Transverse colon (tissue), 4 donors: ENCODE measurements around the gene INTS7. TPM values are rescaled to one million over a fixed set of nuclear protein-coding genes. Genes with fewer than 3 reads are reported as not detected.

Experiments used
- DNase-seq: peaks from one replicate; pipeline ENCODE4 v3.0.0-alpha.2; 2019
- H3K27ac ChIP-seq, 4 donors: fragments of 200-600 bp; sonication (generic); 2 replicates each; pipeline ENCODE4 v1.5.1; 2016 to 2018; ENCODE audit warnings: inconsistent platforms in 4 of 4
- H3K27me3 ChIP-seq: fragments of 200-600 bp; sonication (generic); 2 replicates; pipeline ENCODE4 v1.5.1; 2017; ENCODE audit warnings: inconsistent platforms
- H3K36me3 ChIP-seq, 4 donors: fragments of 200-600 bp; sonication (generic); 2 replicates each; pipeline ENCODE4 v1.5.1; 2017 to 2019; ENCODE audit warnings: inconsistent platforms in 4 of 4
- H3K4me1 ChIP-seq, 4 donors: fragments of 200-600 bp; sonication (generic); 2 replicates each; pipeline ENCODE4 v1.5.1; 2017 to 2020; ENCODE audit warnings: inconsistent platforms in 4 of 4
- H3K4me3 ChIP-seq, 4 donors: fragments of 200-600 bp; sonication (generic); 1 replicate in 1 of 4; 2 replicates in 3 of 4; pipeline versions ENCODE4 v1.5.1 to v1.6.1; 2017 to 2019; ENCODE audit warnings: inconsistent platforms in 4 of 4
- H3K9me3 ChIP-seq, 2 donors: fragments of 200-600 bp; sonication (generic); 2 replicates each; pipeline ENCODE4 v1.5.1; 2017 to 2019; ENCODE audit warnings: inconsistent platforms in 2 of 2
- CTCF ChIP-seq, 5 experiments: fragments of 200-600 bp in 3 of 5; fragments of 450-650 bp in 2 of 5; sonication (generic) in 3 of 5; IDR thresholded peaks; 1 replicate in 2 of 5; 2 replicates in 3 of 5; pipeline ENCODE4 v1.5.1; 2016 to 2017; ENCODE audit warnings: antibody characterized with exemption in 5 of 5, inconsistent platforms in 3 of 5, mild to moderate bottlenecking in 2 of 5, moderate library complexity in 1 of 5
- EP300 ChIP-seq: sonication (generic); formaldehyde crosslinking; IDR thresholded peaks from one replicate; pipeline ENCODE4 v1.6.1; 2017; ENCODE audit warnings: antibody characterized with exemption, low read depth
- POLR2A ChIP-seq: fragments of 450-650 bp; IDR thresholded peaks from one replicate; pipeline ENCODE4 v1.6.1; 2016; ENCODE audit warnings: antibody characterized with exemption, mild to moderate bottlenecking, moderate library complexity
- POLR2AphosphoS5 ChIP-seq, 3 donors: sonication (generic); formaldehyde crosslinking; IDR thresholded peaks; one replicate each; pipeline ENCODE4 v1.6.1; 2016; ENCODE audit warnings: antibody characterized with exemption in 3 of 3
- WGBS, 2 donors: methylation state at CpG; one replicate each; pipeline ENCODE4 v1.1.5; 2018; ENCODE audit warnings: low coverage in 1 of 2; 5-methylcytosine and 5-hydroxymethylcytosine counted together
- in situ Hi-C, 4 donors: fragments of 200-750 bp; cut with MboI; loops; one replicate each; pipeline versions ENCODE4 v1.15.0 to v1.15.1; 2017; ENCODE audit warnings: low sequenced_read_pairs in 3 of 4, low pct_ligation_motif_present in 1 of 4, low pct_unique_long_range_greater_than_20kb in 1 of 4
- intact Hi-C: fragments of 100-400 bp; cut with DNase I; formaldehyde crosslinking; loops from one replicate; pipeline ENCODE4 v1.15.1; 2023; ENCODE audit warnings: low total_unique reads
- total RNA-seq, 4 donors: library from RNA; depleted of rRNA; stranded (reverse); fragments of >200 nt; gene quantifications; one replicate each; pipeline ENCODE4 v1.1.0, GENCODE V29; 2016

The INTS7 gene
- total RNA-seq, 4 donors from 2014 or later: 7.1 to 10.0 (median 9.5) TPM

GRCh38 chr1:212074856-212075255, 39.5 kb upstream of the INTS7 start:
- in situ Hi-C loops (loop anchor here (5.0 to 25.0 kb wide), 4 partner anchors 220 to 382 kb away; no protein-coding TSS in a partner anchor), intact Hi-C loops (loop anchor here (5.0 kb wide), 1 partner anchor 292 kb away; no protein-coding TSS in a partner anchor)

GRCh38 chr1:212074313-212074712, 39.0 kb upstream of the INTS7 start:
- Histone ChIP-seq H3K27ac (no peak overlapping the region), H3K9me3 (no peaks in the 10 kb centered on the region), H3K36me3 (no peaks in the 10 kb centered on the region), H3K27me3 (no peaks in the 10 kb centered on the region), H3K4me3 (no peak overlapping the region), H3K4me1 (peaks cover 0 to 7% (median 0%) of the 10 kb centered on the region in 4 donors)
- in situ Hi-C loops: loop anchor here (5.0 to 25.0 kb wide), 4 partner anchors 220 to 383 kb away; no protein-coding TSS in a partner anchor
- no peak for TF ChIP-seq POLR2AphosphoS5 (IDR thresholded peaks at IDR 0.05)
- no peak for TF ChIP-seq CTCF (IDR thresholded peaks at IDR 0.05)
- TF ChIP-seq POLR2A: no peak
- no peak for TF ChIP-seq EP300
- no peak for DNase-seq
- intact Hi-C loops: loop anchor here (5.0 kb wide), 1 partner anchor 293 kb away; no protein-coding TSS in a partner anchor
- WGBS, 2 donors: 91 to 100% methylated on average over 2 to 3 of the region's 3 CpGs

More at GRCh38 chr1:212074856-212075255, 39.5 kb upstream of the INTS7 start:
- WGBS, 2 donors: 73 to 94% methylated on average over 3 of the region's 3 CpGs
- Histone ChIP-seq H3K4me3 (no peak overlapping the region), H3K4me1 (peaks cover 0 to 12% (median 0%) of the 10 kb centered on the region in 4 donors), H3K9me3 (no peaks in the 10 kb centered on the region), H3K36me3 (no peaks in the 10 kb centered on the region), H3K27ac (no peak overlapping the region), H3K27me3 (no peaks in the 10 kb centered on the region)
- TF ChIP-seq POLR2A: no peak
- TF ChIP-seq POLR2AphosphoS5 (IDR thresholded peaks at IDR 0.05): no peak
- TF ChIP-seq CTCF (IDR thresholded peaks at IDR 0.05): no peak
- no peak for TF ChIP-seq EP300
- no peak for DNase-seq

DNA sequence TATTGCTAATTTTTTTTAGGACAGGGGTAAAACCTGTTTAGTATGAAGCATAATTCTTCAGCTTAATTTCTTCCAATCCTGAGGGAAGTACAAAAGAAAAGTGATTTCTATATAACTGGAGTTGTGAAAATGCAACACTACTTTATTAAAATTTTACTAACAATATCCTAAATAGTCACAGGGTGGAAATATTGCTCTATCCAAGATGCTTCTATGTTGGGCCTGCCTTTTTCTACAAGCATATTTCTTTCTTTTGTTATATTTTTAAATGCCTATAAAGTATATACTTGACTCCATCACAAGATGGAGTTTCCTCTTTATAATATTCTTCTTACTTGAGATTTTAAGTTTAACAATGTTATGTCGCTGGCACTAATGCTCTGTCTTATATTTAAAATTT, 38.1 kb upstream of the INTS7 start:
- intact Hi-C loops (loop anchor here (5.0 kb wide), 1 partner anchor 294 kb away; no protein-coding TSS in a partner anchor), in situ Hi-C loops (loop anchor here (5.0 to 25.0 kb wide), 4 partner anchors 221 to 384 kb away; no protein-coding TSS in a partner anchor)
- 93 to 100% methylated on average over 1 of the region's 1 CpG for WGBS, 2 donors
- Histone ChIP-seq H3K4me3 (no peak overlapping the region), H3K27ac (no peak overlapping the region), H3K4me1 (peaks cover 0 to 5% (median 0%) of the 10 kb centered on the region in 4 donors), H3K9me3 (no peaks in the 10 kb centered on the region), H3K36me3 (no peaks in the 10 kb centered on the region), H3K27me3 (no peaks in the 10 kb centered on the region)
- DNase-seq: no peak
- TF ChIP-seq POLR2A: no peak
- no peak for TF ChIP-seq EP300
- TF ChIP-seq CTCF (IDR thresholded peaks at IDR 0.05): no peak
- no peak for TF ChIP-seq POLR2AphosphoS5 (IDR thresholded peaks at IDR 0.05)

DNA sequence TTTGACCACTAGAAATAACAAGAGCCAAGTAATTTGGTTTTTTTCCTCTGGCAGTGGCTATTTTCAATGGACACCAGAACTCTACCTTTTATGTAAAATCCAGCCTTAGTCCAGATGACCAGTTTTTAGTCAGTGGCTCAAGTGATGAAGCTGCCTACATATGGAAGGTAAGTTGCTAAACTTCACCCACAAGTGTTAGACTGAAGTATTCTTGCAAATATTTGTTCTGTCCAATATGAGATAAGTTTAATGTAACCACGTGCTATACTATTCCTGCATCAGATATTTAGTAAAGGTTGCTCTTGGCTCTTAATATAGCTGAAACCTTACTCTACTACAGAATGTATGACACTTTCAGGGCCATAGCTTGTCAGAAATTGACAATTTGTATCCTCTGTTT, 36.7 kb upstream of the INTS7 start:
- Histone ChIP-seq H3K27me3 (no peaks in the 10 kb centered on the region), H3K36me3 (no peaks in the 10 kb centered on the region), H3K4me3 (no peak overlapping the region), H3K9me3 (no peaks in the 10 kb centered on the region), H3K27ac (no peak overlapping the region), H3K4me1 (peaks cover 0 to 5% (median 0%) of the 10 kb centered on the region in 4 donors)
- no peak for DNase-seq
- intact Hi-C loops (loop anchor here (5.0 kb wide), 1 partner anchor 295 kb away; no protein-coding TSS in a partner anchor), in situ Hi-C loops (loop anchor here (5.0 to 25.0 kb wide), 4 partner anchors 223 to 385 kb away; no protein-coding TSS in a partner anchor)
- no peak for TF ChIP-seq POLR2A
- no peak for TF ChIP-seq CTCF (IDR thresholded peaks at IDR 0.05)
- no peak for TF ChIP-seq POLR2AphosphoS5 (IDR thresholded peaks at IDR 0.05)
- 71 to 89% methylated on average over 1 of the region's 1 CpG for WGBS, 2 donors
